Epithelial cell of umbilical artery (primary cell): ENCODE measurements around the gene DHH. TPM values are rescaled to one million over a fixed set of nuclear protein-coding genes. Genes with fewer than 3 reads are reported as not detected.

Source experiments
- total RNA-seq: library from RNA; depleted of rRNA; stranded (reverse); fragments of >200 nt; gene quantifications from 2 replicates; pipeline ENCODE4 v1.2.3, GENCODE V29; 2014

Gene DHH
- total RNA-seq: 3.9 and 9.9 TPM in 2 replicates

GRCh38 chr12:49094160-49094974, at the start of gene DHH:
TSS of gene DHH (minus strand) at chr12:49094801. CDS start at chr12:49094512, 289 bp downstream.

GRCh38 chr12:49131051-49131893, 36.7 kb upstream of the DHH start, which contains the start of gene TUBA1B:
TSS of gene TUBA1B (minus strand) at chr12:49131395. CDS start at chr12:49131300, 95 bp downstream.

DNA sequence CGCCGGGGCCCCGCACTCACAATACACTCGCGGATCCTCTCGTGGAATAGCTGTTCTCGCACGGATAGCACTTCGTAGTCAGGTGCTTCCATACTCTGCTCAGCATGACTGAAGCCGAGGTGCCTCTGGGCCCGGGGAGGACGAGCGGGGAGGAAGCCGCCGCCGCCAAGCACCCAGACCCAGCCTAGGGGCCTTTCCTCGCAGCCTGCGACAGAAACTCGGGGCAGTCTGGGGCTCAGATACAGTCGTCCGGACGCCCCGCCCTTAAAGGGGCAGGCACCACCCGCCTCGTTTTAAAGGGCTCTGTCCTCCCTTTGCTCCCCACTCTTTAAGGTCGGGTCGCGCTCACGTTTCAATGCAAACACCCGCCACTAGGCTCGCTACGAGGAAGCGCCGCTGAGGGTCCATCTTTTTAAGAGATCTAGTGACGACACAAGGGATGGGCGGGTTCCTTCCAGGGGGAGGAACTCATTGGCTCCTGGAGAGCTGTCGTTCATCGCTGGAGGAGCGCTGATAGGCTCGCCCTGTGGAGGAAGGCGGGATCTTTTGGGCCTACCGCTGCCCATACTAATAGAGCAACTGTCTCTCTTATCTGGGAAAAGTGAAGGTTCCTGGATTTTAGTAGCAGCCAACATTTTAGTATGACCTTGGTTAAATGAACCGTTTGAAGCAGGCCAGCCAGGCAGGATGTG, 16.0 kb upstream of the DHH start, which contains the start of gene LMBR1L:
Gene LMBR1L, minus strand, starts transcription at position 384 of the 692 bp plus-strand sequence. Its CDS starts 292 bp downstream, at position 92.

GRCh38 chr12:49069507-49070346, 24.9 kb downstream of the DHH start, which contains the start of gene RHEBL1:
TSS of gene RHEBL1 (minus strand) at chr12:49069979. CDS start at chr12:49069785, 194 bp downstream.

DNA sequence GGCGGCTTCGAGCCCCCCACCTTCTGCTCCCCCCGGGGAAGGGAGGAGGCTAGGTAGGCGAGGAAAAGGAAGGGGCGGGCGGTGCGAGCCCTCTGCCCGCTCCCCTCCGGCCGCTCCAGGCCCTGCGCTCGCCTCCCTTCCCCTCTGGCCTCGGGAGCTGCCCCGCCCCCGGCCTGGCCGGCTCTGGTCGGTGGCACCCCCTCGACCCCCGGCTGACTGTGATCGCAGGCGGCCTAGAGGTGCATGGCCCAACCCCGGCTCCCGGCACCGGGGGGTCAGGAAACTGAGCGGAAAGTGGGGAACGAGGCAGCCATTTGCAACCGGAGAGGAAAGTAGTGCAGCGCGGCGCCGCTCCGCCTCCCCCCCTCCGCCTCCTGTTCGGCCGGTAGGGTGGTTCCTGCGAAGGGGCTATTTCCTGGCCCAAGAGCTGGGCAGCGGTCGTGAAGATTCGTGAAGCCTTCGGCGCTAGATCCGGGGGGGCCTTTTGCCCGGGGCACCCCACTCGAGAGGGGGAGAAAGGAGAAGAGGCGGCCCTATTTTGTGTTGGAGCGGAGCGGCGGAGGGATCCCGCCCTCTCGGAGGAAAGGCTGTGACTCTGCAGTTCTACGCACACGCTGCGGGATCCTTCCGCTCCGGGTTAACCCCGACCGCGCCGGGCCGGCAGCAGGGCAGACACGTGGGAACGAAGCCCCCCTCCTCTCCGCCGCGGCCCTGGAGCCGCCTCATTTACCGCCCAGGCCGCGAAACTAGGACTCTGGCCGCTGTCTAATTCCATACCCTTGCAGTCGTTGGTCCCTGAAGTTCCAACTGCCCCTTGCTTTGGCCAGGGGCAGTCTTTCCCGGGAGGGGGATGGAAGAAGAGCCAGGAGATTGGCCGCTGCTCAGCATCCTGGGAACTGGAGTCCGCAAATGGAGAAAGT, 34.1 kb downstream of the DHH start, which contains the start of gene KMT2D:
Gene KMT2D, minus strand, starts transcription at position 558 of the 920 bp plus-strand sequence. CDS start 5,470 bp downstream, outside the sequence.

Other genes starting within 250 kb of the DHH start
- gene DDX23, start 242.6 kb downstream of the DHH start, total RNA-seq: 78.0 and 112 TPM in 2 replicates
- 1.6 and 2.1 TPM in 2 replicates for gene RND1, start 228.9 kb downstream of the DHH start, total RNA-seq
- 18.4 and 21.4 TPM in 2 replicates for gene FKBP11, start 169.3 kb downstream of the DHH start, total RNA-seq
- gene ARF3, start 137.3 kb downstream of the DHH start, total RNA-seq: 37.4 and 42.2 TPM in 2 replicates
- 0.32 TPM in 1 of 2 replicates, not detected in the other for gene WNT10B, start 123.1 kb downstream of the DHH start, total RNA-seq
- not detected in 2 replicates for gene WNT1, start 116.5 kb downstream of the DHH start, total RNA-seq
- gene DDN, start 95.4 kb downstream of the DHH start, total RNA-seq: 0.15 and 0.32 TPM in 2 replicates
- 50.5 and 62.7 TPM in 2 replicates for gene PRKAG1, start 76.0 kb downstream of the DHH start, total RNA-seq
- 21.1 and 29.8 TPM in 2 replicates for gene KMT2D, start 34.0 kb downstream of the DHH start, total RNA-seq
- 1.6 and 4.9 TPM in 2 replicates for gene RHEBL1, start 24.8 kb downstream of the DHH start, total RNA-seq
- 84.8 and 91.6 TPM in 2 replicates for gene LMBR1L, start 16.0 kb upstream of the DHH start, total RNA-seq
- gene TUBA1B, start 36.6 kb upstream of the DHH start, total RNA-seq: 1,902 and 1,994 TPM in 2 replicates
- gene TUBA1A, start 94.3 kb upstream of the DHH start, total RNA-seq: 573 and 1,233 TPM in 2 replicates
- gene TUBA1C, start 170.3 kb upstream of the DHH start, total RNA-seq: 324 and 374 TPM in 2 replicates
- gene PRPH, start 200.3 kb upstream of the DHH start, total RNA-seq: not detected in 2 replicates
- gene TROAP, start 228.5 kb upstream of the DHH start, total RNA-seq: 8.1 and 9.1 TPM in 2 replicates
- not detected in 2 replicates for gene C1QL4, start 242.4 kb upstream of the DHH start, total RNA-seq